K562 (cell line): ENCODE data around the gene PMVK. TPM values are rescaled to one million over a fixed set of nuclear protein-coding genes. Genes with fewer than 3 reads are reported as not detected.

Experiments
- ARID3B ChIP-seq: fragments of 250-450 bp; sonication (Bioruptor Pico); IDR thresholded peaks from 2 replicates; pipeline ENCODE4 v1.4.0; 2020; ENCODE audit warnings: borderline replicate concordance
- CHD7 ChIP-seq: fragments of 200-600 bp; sonication (generic); IDR thresholded peaks from one replicate; pipeline ENCODE4 v1.6.1; 2012; ENCODE audit warnings: mild to moderate bottlenecking, low read depth, low read length, inconsistent platforms
- CREB1 ChIP-seq, 2 experiments: sonication (generic) in 1 of 2; formaldehyde crosslinking in 1 of 2; IDR thresholded peaks; 2 replicates each; pipeline versions ENCODE4 v1.6.1 to v1.8.0; 2012 to 2022; ENCODE audit warnings: inconsistent platforms in 1 of 2, mild to moderate bottlenecking in 1 of 2, missing genetic modification reagents in 1 of 2, moderate library complexity in 1 of 2
- ELK3 ChIP-seq: fragments of 450-650 bp; formaldehyde crosslinking; IDR thresholded peaks from 2 replicates; pipeline ENCODE4 v1.4.0; 2020; ENCODE audit warnings: mild to moderate bottlenecking
- HEY1 ChIP-seq: fragments of 250-450 bp; sonication (Bioruptor Pico); IDR thresholded peaks from 2 replicates; pipeline ENCODE4 v1.5.0; 2020; ENCODE audit warnings: mild to moderate bottlenecking, moderate library complexity, borderline replicate concordance
- ZNF395 ChIP-seq: fragments of 200-800 bp; sonication (Bioruptor generic); IDR thresholded peaks from 2 replicates; pipeline ENCODE4 v1.6.1; 2017; ENCODE audit warnings: missing genetic modification characterization, missing compliant biosample characterization
- ZNF398 ChIP-seq: fragments of 250-450 bp; sonication (Bioruptor Pico); IDR thresholded peaks from 2 replicates; pipeline ENCODE4 v1.8.0; 2021; ENCODE audit warnings: moderate library complexity, mild to moderate bottlenecking, inconsistent platforms
- polyA plus RNA-seq, 8 experiments: library from polyadenylated mRNA; depleted of rRNA in 4 of 8; stranded (reverse) in 5 of 8; unstranded in 3 of 8; fragments of >200 nt; fragmentation: Nextera tagmentation in 2 of 8; fragmentation: Illumina TruSeq in 1 of 8; extraction: Ambion mirVana in 2 of 8; extraction: Trizol in 1 of 8; gene quantifications; 2 replicates each; pipeline versions ENCODE4 v1.2.1 to v1.2.3, GENCODE V29; 2011 to 2014; ENCODE audit warnings: inconsistent platforms in 1 of 8, missing spikeins in 1 of 8
- total RNA-seq, 7 experiments: library from RNA; depleted of rRNA in 6 of 7; stranded (reverse); fragments of >200 nt in 6 of 7; fragmentation: Illumina TruSeq in 2 of 7; extraction: Trizol in 2 of 7; gene quantifications; 2 replicates each; pipeline versions ENCODE4 v1.2.1 to v1.2.3, GENCODE V29; 2011 to 2021; ENCODE audit warnings: low replicate concordance in 1 of 7

The PMVK gene
- total and polyA plus RNA-seq, 9 of the 15 experiments (the other 6 are each of a cell fraction or from before 2014, with no cell fraction given): 1.1 to 15.3 (median 6.3) TPM

GRCh38 chr1:154973344-154974101, 37.0 kb upstream of the PMVK start (continued):
- TF ChIP-seq CHD7 (no peak), ELK3 (CRISPR knock-in tag) (no peak), ZNF395 (no peak; the same call in none of the 2 replicates), HEY1 (CRISPR knock-in tag) (no peak), ZNF398 (no peak), ARID3B (CRISPR knock-in tag) (no peak), CREB1 (IDR thresholded peaks at IDR 0.05) (peak; percentile 66), CREB1 (CRISPR knock-in tag; IDR thresholded peaks at IDR 0.05) (no peak)
